Limb (tissue), 2 donors: ENCODE data around the gene MKI67.

ENCODE experiments used
- DNase-seq, 2 donors: peaks; one replicate each; pipeline ENCODE4 v3.0.0-alpha.2; 2016; ENCODE audit errors: extremely low spot score in 2 of 2

MKI67 gene

GRCh38 chr10:128065881-128066534 lies 60.2 kb downstream of the MKI67 start:
- no peak for DNase-seq

GRCh38 chr10:128064970-128065580 lies 61.1 kb downstream of the MKI67 start:
- no peak for DNase-seq

GRCh38 chr10:128064108-128064969 lies 61.9 kb downstream of the MKI67 start:
- DNase-seq: no peak

- DNase-seq: no peak
Measured at GRCh38 chr10:128063736-128064107, 62.5 kb downstream of the MKI67 start.

GRCh38 chr10:128062881-128063563 lies 63.2 kb downstream of the MKI67 start:
- no peak for DNase-seq

DNA sequence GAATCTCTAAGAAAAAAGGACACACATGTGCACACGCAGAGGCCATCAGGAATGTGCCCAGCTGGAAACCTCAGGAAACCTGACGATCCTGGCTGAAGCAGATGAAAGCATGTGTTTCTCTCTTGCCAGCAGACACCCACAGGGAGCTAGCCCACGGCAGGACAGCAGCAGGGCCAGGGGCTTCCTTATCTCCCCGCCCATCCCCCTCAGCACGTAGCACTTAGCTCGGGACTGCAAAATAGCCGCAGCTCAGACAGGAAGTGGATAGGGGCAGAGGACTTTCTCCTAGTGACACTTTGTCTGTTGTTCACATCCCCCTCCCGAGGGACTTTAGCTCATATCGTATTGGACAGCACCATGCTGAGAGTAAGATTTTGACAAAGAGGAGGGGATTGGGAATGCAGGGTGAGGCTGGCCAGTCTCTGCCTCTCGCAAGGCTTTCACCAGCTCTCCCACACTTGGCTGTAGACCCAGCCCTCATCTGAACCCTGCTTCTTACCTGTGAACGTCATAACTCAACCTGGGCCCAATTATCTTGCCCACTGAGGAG lies 63.8 kb downstream of the MKI67 start:
- DNase-seq: no peak

GRCh38 chr10:128061306-128062300 lies 64.6 kb downstream of the MKI67 start:
- DNase-seq: no peak

DNA sequence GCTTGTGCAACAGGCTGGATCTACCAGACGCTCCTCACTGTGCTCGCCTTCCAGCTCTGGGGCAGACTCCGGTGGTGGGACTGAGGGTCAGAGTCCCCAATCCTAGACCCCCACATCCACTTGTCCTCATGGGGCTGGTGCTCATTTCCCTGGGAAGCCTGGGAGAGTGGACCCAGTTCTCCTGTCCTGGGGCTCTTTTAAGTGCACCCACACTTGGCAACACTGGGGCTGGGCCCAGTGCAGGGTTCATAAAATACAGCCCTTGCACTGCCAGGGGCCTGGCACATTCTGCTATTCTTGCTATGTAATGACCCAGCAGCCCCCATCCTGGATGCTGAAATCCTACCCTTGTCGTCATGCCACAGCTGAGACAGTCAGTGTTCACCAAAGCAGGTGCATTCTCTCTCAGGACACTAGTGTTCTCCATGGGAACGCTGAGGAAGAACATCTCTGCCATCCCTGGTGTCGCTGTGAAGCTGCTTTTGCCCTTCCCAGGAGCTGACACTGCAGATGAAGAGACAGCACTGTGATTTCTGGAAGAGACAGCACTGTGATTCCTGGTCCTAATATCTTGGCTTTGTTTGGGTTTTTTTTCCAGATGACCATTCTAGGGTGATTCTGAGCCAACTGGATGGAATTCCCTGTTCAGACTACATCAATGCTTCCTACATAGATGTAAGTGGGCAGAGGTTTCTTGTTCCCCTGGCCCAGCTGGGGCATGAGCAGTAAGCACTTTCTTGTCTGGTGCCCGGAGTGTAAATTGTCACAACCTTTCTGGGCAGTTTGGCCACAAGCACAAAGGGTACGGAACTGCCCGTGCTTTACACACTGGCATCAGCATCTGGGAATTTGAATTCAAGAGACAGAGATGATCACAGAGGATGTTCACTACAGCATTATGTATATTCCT lies 65.6 kb downstream of the MKI67 start:
- DNase-seq: no peak

- no peak for DNase-seq
Measured at GRCh38 chr10:128059982-128060293, 66.3 kb downstream of the MKI67 start.

- DNase-seq: no peak
Measured at GRCh38 chr10:128059266-128059981, 66.8 kb downstream of the MKI67 start.

DNA sequence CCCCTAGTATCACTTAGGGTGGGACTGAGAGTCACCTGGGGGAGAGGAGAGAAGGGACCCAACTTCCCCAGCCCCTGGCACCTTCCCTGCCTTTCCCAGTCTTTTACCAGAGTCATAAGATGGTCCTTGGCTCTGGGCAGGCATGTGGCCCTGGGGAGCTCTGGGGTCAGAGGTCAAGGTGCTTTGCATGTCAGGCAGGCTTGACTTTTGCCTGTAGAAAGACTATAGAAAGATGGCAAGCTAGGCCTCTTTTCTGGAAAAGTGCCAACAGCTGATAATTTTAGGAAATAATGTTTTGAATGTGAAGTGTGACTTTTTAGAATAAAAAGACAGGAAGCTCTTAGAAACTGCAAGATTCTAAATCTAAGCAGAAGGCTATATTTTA lies 67.5 kb downstream of the MKI67 start:
- no peak for DNase-seq

GRCh38 chr10:128058106-128058749 lies 68.0 kb downstream of the MKI67 start:
- peak in 1 of 2 donors; percentile 16 for DNase-seq

GRCh38 chr10:128056303-128057050 lies 69.7 kb downstream of the MKI67 start:
- DNase-seq: no peak

DNA sequence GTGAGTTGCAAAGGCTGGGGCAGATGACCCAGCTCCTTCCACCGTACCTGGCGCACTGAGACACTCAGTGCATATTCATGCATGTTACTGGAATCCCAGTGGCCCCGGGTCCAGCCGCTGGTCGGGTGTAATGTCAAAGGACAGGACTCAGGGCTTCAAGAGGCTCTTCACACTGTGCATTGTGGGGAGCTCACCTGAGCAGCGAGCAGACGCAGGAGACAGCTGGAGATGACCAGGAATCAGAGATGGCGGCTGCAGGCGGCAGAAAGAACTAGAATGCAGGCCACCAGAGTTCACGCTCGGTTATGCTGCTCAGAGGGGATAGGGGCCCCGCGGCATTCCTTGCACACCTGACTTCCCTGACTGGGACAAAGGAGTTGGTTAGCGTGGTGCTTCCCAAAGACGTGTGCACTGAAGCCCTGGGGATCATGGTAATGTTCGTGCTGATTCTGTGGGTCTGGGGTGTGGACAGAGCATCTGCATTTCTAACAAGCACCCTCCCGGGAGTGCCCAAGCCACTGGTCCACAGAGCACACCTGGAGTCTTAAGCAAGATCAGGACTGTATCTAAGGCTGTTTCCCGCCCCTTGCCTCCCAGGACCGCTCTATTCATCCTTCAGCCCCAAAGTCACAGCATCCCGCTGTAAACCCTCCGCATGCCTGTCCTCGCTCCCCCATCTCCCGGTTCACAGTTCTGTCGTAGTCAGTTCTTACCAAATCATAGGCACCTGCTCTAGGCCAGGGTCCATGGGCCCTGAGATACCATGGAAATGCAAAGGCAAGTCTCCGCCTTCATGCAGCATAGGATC lies 71.0 kb downstream of the MKI67 start:
- no peak for DNase-seq

DNA sequence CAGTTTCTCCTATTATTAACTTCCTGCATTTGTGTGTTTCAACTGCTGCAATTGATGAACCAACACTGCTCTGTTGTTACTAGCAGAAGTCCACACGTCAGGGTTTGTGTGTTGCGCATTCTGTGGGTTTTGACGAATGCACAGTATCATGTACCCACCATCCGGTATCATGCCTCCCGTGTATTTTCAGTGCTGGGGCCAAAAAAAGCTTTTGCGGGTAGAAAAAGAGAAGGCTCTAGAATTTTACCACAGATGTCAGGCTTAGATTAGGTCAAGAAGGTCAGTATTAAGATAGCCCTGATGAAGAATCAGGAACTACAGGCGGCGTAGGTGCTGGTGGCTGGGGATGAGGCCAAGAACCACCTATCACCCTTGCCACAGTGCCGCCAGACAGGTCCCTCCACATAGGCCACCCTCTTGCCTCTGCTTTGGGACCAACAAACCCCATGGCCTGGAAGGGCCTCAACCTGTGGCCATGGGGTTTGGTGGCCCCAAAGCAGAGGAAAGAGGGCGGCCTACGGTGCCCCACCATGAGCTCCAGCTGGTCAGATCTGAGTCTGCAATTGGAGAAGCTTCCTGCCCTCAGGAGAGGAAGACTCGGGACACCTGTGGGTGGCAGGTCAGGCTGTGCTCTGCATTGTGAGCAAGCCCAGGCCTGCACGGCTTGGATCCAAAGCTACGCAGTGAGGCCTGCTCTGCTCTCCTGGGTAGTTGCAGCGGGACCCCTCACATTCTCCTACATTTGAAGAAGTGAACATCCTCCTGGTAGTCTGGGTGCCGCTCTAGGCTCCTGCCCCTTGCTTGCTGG lies 71.9 kb downstream of the MKI67 start:
- DNase-seq: no peak

GRCh38 chr10:128053356-128053755 lies 72.9 kb downstream of the MKI67 start:
- DNase-seq: no peak
